Lower leg skin (tissue), 3 donors: ENCODE data around the gene RBSN.

Experiments used
- POLR2A ChIP-seq, 2 donors: fragments of 450-650 bp; IDR thresholded peaks; one replicate each; pipeline ENCODE4 v1.6.1; 2016 to 2017; ENCODE audit warnings: antibody characterized with exemption in 2 of 2, mild to moderate bottlenecking in 1 of 2, moderate library complexity in 1 of 2
- TF ChIP-seq, protein P1 (sequence below), 3 donors: fragments of 450-650 bp; IDR thresholded peaks; one replicate each; pipeline ENCODE4 v1.5.1; 2016; ENCODE audit warnings: antibody characterized with exemption in 3 of 3, mild to moderate bottlenecking in 3 of 3, moderate library complexity in 2 of 3

DNA sequence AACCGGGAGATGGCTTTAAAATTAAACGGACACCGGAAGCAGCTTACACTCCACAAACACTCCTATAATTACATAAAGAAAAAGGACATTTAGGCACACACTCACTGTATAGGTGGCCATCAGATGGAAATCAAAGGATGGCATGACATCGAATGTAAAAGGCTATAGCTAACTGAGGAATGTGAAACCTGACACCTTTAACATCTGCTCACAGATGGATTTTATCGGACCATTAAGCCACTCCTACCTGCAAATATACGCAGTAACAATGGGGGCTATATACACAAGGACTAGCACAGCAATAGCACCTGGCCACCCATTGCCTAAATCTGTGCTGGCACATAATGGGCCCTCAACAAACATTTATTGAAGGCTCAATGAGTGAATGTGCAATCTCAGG lies 14.5 kb upstream of the RBSN start:
- TF ChIP-seq, protein P1, sequence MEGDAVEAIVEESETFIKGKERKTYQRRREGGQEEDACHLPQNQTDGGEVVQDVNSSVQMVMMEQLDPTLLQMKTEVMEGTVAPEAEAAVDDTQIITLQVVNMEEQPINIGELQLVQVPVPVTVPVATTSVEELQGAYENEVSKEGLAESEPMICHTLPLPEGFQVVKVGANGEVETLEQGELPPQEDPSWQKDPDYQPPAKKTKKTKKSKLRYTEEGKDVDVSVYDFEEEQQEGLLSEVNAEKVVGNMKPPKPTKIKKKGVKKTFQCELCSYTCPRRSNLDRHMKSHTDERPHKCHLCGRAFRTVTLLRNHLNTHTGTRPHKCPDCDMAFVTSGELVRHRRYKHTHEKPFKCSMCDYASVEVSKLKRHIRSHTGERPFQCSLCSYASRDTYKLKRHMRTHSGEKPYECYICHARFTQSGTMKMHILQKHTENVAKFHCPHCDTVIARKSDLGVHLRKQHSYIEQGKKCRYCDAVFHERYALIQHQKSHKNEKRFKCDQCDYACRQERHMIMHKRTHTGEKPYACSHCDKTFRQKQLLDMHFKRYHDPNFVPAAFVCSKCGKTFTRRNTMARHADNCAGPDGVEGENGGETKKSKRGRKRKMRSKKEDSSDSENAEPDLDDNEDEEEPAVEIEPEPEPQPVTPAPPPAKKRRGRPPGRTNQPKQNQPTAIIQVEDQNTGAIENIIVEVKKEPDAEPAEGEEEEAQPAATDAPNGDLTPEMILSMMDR (IDR thresholded peaks at IDR 0.05), result no peak
- no peak for TF ChIP-seq POLR2A (IDR thresholded peaks at IDR 0.05)
